Left forelimb (tissue), 1 donor: ENCODE measurements around the gene AFAP1.
A peak's percentile ranks its signal among the peaks of the same experiment; 100 is the strongest.

Experiments used
- DNase-seq: peaks from one replicate; pipeline ENCODE4 v3.0.0-alpha.2; 2018; ENCODE audit warnings: low spot score

The AFAP1 gene

GRCh38 chr4:7769396-7770223 lies 170.1 kb downstream of the AFAP1 start:
- DNase-seq = no peak

- DNase-seq = no peak
Measured at GRCh38 chr4:7768736-7769135, 170.9 kb downstream of the AFAP1 start.

GRCh38 chr4:7767966-7768365 lies 171.7 kb downstream of the AFAP1 start:
- DNase-seq = no peak

GRCh38 chr4:7767526-7767925 lies 172.1 kb downstream of the AFAP1 start:
- no peak for DNase-seq

- no peak for DNase-seq
Measured at GRCh38 chr4:7766661-7767345, 172.9 kb downstream of the AFAP1 start.

- no peak for DNase-seq
Measured at GRCh38 chr4:7766086-7766485, 173.6 kb downstream of the AFAP1 start.

- no peak for DNase-seq
Measured at GRCh38 chr4:7765666-7766065, 174.0 kb downstream of the AFAP1 start.

GRCh38 chr4:7764466-7764865 lies 175.2 kb downstream of the AFAP1 start:
- DNase-seq = no peak

GRCh38 chr4:7763788-7764187 lies 175.9 kb downstream of the AFAP1 start:
- no peak for DNase-seq

- no peak for DNase-seq
Measured at GRCh38 chr4:7763106-7763505, 176.6 kb downstream of the AFAP1 start.

GRCh38 chr4:7762376-7763030 lies 177.2 kb downstream of the AFAP1 start:
- no peak for DNase-seq

GRCh38 chr4:7761720-7762119 lies 177.9 kb downstream of the AFAP1 start:
- peak; percentile 79 for DNase-seq

- DNase-seq = no peak
Measured at GRCh38 chr4:7761312-7761711, 178.3 kb downstream of the AFAP1 start.

- DNase-seq = no peak
Measured at GRCh38 chr4:7760706-7761105, 179.0 kb downstream of the AFAP1 start.

GRCh38 chr4:7760228-7760627 lies 179.4 kb downstream of the AFAP1 start:
- DNase-seq = no peak

GRCh38 chr4:7759635-7760034 lies 180.0 kb downstream of the AFAP1 start:
- no peak for DNase-seq

GRCh38 chr4:7759216-7759615 lies 180.4 kb downstream of the AFAP1 start:
- no peak for DNase-seq

- DNase-seq = no peak
Measured at GRCh38 chr4:7758476-7758875, 181.2 kb downstream of the AFAP1 start.

GRCh38 chr4:7757501-7758471 lies 181.9 kb downstream of the AFAP1 start:
- no peak for DNase-seq

- DNase-seq = no peak
Measured at GRCh38 chr4:7756561-7757355, 182.9 kb downstream of the AFAP1 start.

GRCh38 chr4:7756071-7756470 lies 183.6 kb downstream of the AFAP1 start:
- DNase-seq = no peak
